ENCODE measurements around the gene DGCR2. TPM values are rescaled to one million over a fixed set of nuclear protein-coding genes. Genes with fewer than 3 reads are reported as not detected.

Gene DGCR2
- total and polyA plus RNA-seq, 10 donors: 9.5 to 60.7 (median 49.3) TPM

DNA sequence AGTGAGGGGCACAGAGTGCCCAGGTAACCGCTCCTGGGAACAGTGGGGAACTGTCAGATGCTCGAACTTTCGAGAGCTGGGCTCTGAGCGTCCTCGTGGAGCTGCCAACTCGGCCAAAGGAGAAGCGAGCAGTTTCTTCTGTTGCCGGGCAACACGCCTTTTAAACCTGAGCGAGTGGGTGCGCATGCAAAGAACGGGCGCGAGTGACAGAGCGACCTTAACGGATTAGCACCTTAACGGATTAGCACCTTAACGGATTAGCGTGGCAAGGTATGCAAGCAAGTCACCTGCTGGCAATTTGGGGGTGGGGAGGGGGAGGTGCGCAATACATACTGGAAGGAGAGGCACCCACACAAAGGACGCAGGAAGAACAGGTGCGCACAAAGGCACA lies 124.3 kb downstream of the DGCR2 start:
- peaks cover 0 to 68% (median 4%) of the 10 kb centered on the region in 7 donors for H3K27me3 ChIP-seq (replicated peaks in 1 of 7)
- no peak overlapping the region for H3K27ac ChIP-seq
- TF ChIP-seq POLR2AphosphoS5 (IDR thresholded peaks at IDR 0.05): no peak
- TF ChIP-seq, protein P1, sequence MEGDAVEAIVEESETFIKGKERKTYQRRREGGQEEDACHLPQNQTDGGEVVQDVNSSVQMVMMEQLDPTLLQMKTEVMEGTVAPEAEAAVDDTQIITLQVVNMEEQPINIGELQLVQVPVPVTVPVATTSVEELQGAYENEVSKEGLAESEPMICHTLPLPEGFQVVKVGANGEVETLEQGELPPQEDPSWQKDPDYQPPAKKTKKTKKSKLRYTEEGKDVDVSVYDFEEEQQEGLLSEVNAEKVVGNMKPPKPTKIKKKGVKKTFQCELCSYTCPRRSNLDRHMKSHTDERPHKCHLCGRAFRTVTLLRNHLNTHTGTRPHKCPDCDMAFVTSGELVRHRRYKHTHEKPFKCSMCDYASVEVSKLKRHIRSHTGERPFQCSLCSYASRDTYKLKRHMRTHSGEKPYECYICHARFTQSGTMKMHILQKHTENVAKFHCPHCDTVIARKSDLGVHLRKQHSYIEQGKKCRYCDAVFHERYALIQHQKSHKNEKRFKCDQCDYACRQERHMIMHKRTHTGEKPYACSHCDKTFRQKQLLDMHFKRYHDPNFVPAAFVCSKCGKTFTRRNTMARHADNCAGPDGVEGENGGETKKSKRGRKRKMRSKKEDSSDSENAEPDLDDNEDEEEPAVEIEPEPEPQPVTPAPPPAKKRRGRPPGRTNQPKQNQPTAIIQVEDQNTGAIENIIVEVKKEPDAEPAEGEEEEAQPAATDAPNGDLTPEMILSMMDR (IDR thresholded peaks at IDR 0.05 in 8 of 11, conservative IDR thresholded peaks at IDR 0.05 in 3 of 11): no peak
- no peak for TF ChIP-seq POLR2A (IDR thresholded peaks at IDR 0.05)
- no peaks in the 10 kb centered on the region for H3K36me3 ChIP-seq
- H3K4me3 ChIP-seq: no peak overlapping the region
- H3K9me3 ChIP-seq: no peaks in the 10 kb centered on the region
- DNase-seq: no peak
- no peaks in the 10 kb centered on the region for H3K4me1 ChIP-seq
- WGBS, 5 donors: 37 to 71% (median 50%) methylated on average over 22 of the region's 22 CpGs
- intact Hi-C loops (cut with DNase I; ENCODE audit: low total_unique reads): no loop called here

DNA sequence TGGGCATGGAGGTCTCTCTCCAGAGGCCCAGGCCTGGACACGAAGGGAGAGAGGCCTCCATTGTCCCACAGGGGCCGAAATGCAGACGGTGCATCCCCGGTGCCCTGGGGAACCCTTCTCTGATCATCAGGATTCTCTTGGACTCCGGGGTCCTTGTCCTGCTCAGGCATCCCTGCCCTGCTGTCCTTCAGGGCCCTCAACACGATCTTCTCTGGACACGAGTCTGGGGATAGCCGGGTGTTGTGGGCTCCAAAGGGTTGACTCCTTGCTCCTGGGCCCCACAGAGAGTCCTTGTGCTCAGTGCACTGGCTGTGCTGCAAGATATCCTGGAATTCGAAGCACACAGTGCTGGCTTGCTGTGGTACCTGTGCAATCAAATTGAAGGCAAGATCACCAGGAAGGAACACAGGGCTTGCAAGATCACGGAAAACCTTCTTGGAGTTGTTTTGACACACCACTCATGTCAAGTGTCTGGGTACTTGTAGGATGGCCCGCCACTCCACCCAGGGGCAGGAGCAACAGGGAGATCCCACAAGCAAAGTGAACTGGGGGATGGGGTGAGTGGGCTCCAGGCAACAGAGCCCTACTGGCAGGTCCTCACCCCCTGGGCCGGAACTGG lies 124.8 kb downstream of the DGCR2 start:
- TF ChIP-seq, protein P1 (IDR thresholded peaks at IDR 0.05 in 8 of 11, conservative IDR thresholded peaks at IDR 0.05 in 3 of 11): no peak
- TF ChIP-seq POLR2AphosphoS5 (IDR thresholded peaks at IDR 0.05): no peak
- TF ChIP-seq POLR2A (IDR thresholded peaks at IDR 0.05): no peak
- intact Hi-C loops (cut with DNase I; ENCODE audit: low total_unique reads): no loop called here
- no peaks in the 10 kb centered on the region for H3K9me3 ChIP-seq
- H3K36me3 ChIP-seq: no peaks in the 10 kb centered on the region
- no peaks in the 10 kb centered on the region for H3K4me1 ChIP-seq
- no peak overlapping the region for H3K27ac ChIP-seq
- no peak for DNase-seq
- WGBS, 5 donors: 80 to 93% (median 87%) methylated on average over 11 to 12 of the region's 12 CpGs
- H3K4me3 ChIP-seq: no peak overlapping the region
- H3K27me3 ChIP-seq (replicated peaks in 1 of 7): peaks cover 0 to 68% (median 4%) of the 10 kb centered on the region in 7 donors

DNA sequence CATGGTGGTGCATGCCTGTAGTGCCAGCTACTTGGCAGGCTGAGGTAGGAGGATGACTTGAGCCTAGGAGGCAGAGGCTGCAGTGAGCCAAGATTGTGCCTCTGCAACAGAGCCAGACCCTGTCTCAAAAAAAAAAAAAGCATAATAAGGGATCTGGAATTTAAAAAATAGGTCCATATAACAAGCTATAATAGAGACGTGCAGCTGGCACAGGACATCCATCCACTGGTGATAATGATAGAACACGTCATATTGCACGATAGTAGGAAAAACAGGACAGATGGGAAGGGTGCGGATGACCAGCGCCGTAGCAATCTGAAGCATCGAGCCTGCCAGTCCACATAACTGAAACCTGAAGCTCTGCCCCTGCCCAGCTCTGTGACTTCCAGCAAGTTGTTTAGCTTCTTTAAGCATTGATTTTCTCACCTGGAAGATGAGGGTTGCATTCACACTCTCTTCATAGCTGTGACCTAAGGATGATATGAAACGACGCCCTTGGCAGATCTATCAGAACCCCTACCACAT lies 125.8 kb downstream of the DGCR2 start:
- Histone ChIP-seq H3K4me1 (no peaks in the 10 kb centered on the region), H3K9me3 (no peaks in the 10 kb centered on the region), H3K36me3 (no peaks in the 10 kb centered on the region), H3K27me3 (replicated peaks in 1 of 7) (peaks cover 0 to 66% (median 0%) of the 10 kb centered on the region in 7 donors), H3K4me3 (no peak overlapping the region), H3K27ac (no peak overlapping the region)
- TF ChIP-seq, protein P1 (IDR thresholded peaks at IDR 0.05 in 8 of 11, conservative IDR thresholded peaks at IDR 0.05 in 3 of 11): no peak
- TF ChIP-seq POLR2AphosphoS5 (IDR thresholded peaks at IDR 0.05): no peak
- no peak for TF ChIP-seq POLR2A (IDR thresholded peaks at IDR 0.05)
- DNase-seq: no peak
- WGBS, 5 donors: 82 to 93% (median 84%) methylated on average over 9 of the region's 9 CpGs
- intact Hi-C loops (cut with DNase I; ENCODE audit: low total_unique reads): no loop called here

DNA sequence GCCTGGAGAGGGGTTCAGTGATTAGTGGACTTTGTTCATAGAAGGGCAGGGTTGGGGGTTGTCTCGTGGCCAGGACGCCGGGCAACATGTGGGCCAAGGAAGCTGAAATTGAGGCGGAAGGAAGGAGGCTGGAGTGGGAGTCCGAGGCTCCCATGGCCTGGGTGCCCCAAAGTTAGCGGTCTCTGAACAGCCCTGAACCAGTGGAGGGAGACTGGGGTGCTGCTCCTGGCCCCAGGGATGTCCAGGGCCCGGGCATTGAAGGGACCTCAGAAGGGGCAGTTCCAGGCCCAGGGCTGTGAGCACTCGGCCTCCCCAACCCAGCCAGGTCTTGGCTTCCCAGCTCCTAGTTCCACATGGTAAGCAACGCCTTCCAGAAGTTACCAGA lies 126.9 kb downstream of the DGCR2 start:
- 63 to 90% (median 86%) methylated on average over 9 of the region's 9 CpGs for WGBS, 5 donors
- H3K27me3 ChIP-seq (replicated peaks in 1 of 7): peaks cover 0 to 74% (median 0%) of the 10 kb centered on the region in 7 donors
- intact Hi-C loops (cut with DNase I; ENCODE audit: low total_unique reads): no loop called here
- H3K4me3 ChIP-seq: no peak overlapping the region
- TF ChIP-seq POLR2A (IDR thresholded peaks at IDR 0.05) (no peak), POLR2AphosphoS5 (IDR thresholded peaks at IDR 0.05) (no peak)
- TF ChIP-seq, protein P1 (IDR thresholded peaks at IDR 0.05 in 8 of 11, conservative IDR thresholded peaks at IDR 0.05 in 3 of 11): no peak
- H3K4me1 ChIP-seq: no peaks in the 10 kb centered on the region
- H3K27ac ChIP-seq: no peak overlapping the region
- DNase-seq: no peak
- H3K9me3 ChIP-seq: no peaks in the 10 kb centered on the region
- no peaks in the 10 kb centered on the region for H3K36me3 ChIP-seq

Measured in spleen (tissue), 11 donors.